Skeletal muscle tissue (tissue), 4 donors: ENCODE measurements around the gene PDIK1L. TPM values are rescaled to one million over a fixed set of nuclear protein-coding genes. Genes with fewer than 3 reads are reported as not detected.

Experiments
- H3K27ac ChIP-seq: one replicate; pipeline ENCODE4 v1.7.0; 2013; ENCODE audit warnings: mild to moderate bottlenecking, low read depth, low read length, inconsistent platforms
- H3K27me3 ChIP-seq, 3 donors: one replicate each; pipeline ENCODE4 v1.7.0; 2013; ENCODE audit warnings: low read length in 3 of 3; ENCODE audit not compliant: control insufficient read depth in 3 of 3, insufficient read depth in 3 of 3
- H3K36me3 ChIP-seq, 3 donors: one replicate each; pipeline ENCODE4 v1.7.0; 2013; ENCODE audit warnings: low read length in 3 of 3; ENCODE audit not compliant: control insufficient read depth in 3 of 3, insufficient read depth in 3 of 3
- H3K4me1 ChIP-seq, 3 donors: one replicate each; pipeline ENCODE4 v1.7.0; 2013; ENCODE audit warnings: low read length in 3 of 3, mild to moderate bottlenecking in 3 of 3; ENCODE audit not compliant: control insufficient read depth in 3 of 3, insufficient read depth in 3 of 3
- H3K4me3 ChIP-seq, 3 donors: one replicate each; pipeline ENCODE4 v1.7.0; 2013; ENCODE audit warnings: low read length in 3 of 3
- H3K9ac ChIP-seq, 3 donors: one replicate each; pipeline ENCODE4 v1.7.0; 2013; ENCODE audit warnings: low read length in 3 of 3, mild to moderate bottlenecking in 3 of 3, moderate library complexity in 2 of 3, low read depth in 1 of 3
- H3K9me3 ChIP-seq, 3 donors: one replicate each; pipeline ENCODE4 v1.7.0; 2013; ENCODE audit warnings: low read length in 3 of 3; ENCODE audit not compliant: control insufficient read depth in 3 of 3
- total RNA-seq: library from RNA; depleted of rRNA; stranded (reverse); fragments of >200 nt; gene quantifications from one replicate; pipeline ENCODE4 v1.2.3, GENCODE V29; 2014
- donor health status: Osteomylitis.

Gene PDIK1L
- total RNA-seq, 1 donor from 2014 or later, result 7.8 TPM

DNA sequence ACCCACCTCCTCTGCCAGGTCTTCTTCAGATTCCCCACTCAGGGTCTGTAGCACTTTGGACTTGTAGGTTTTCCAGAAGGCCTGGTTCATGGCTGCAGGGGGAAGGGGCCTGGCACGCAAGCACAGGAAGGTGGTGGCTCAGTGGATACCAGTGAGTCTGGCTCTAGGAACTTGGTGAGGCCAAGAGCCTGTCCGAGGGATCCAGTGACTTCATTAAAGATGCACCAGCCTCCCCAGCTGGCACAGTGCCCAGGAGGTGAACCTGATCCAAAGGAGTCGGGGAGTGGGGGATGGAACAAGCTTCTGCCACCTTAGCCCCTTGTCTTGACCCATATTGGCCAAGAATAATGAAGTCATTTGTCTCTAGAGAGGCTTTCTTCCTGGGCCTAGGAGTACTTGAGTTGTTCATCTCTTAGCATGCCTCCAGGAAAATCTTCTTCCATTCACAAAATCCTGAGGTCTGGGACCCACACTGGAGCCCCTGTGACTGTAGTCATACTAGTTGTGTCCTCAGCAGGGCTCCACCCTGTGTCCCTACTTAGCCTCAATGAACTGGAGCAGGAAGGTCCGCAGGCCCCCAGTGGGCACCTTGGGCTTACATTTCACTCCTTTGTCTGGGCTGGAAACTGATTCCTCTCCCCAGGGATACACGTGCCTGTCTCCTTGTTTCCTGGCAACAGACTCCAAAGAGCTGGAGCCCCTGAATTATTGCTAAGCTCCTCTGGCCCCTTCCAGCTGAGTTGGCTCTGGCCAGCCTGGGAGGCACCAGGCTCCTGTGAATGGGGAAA lies 57.0 kb downstream of the PDIK1L start, which contains the start of gene C1orf232:
Gene C1orf232 (minus strand): TSS at position 554 of the 788 bp plus-strand sequence. CDS start 464 bp downstream, at position 90.
- H3K4me3 ChIP-seq, result peak within 1 kb of the TSS; percentile 74 to 91 (median 85)
- H3K36me3 ChIP-seq, result peaks cover 0 to 9% (median 5%) of the 10 kb centered on the region in 3 donors
- no peaks in the 10 kb centered on the region for H3K9me3 ChIP-seq
- H3K9ac ChIP-seq, result peak within 1 kb of the TSS; percentile 87 to 98 (median 94)
- H3K4me1 ChIP-seq, result peaks cover 31 to 41% (median 34%) of the 10 kb centered on the region in 3 donors
- H3K27ac ChIP-seq, result peak within 1 kb of the TSS; percentile 92
- H3K27me3 ChIP-seq, result no peaks in the 10 kb centered on the region

DNA sequence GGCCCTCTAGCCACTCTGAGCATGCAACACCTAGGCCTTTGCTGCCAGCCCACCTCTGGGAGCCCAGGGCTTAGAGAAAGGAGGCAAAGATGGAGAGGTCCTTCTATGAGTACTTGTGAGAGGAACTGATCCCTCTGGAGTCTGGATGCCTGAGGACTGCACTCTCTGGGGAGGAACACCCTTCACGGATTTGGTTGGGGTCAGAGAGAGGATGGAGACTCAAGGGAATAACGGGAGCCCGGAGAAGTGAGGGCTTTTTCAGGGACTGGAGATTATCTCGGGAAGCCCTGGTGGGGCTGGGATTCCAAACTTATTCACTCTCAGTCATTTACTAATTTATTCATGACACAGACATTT lies 57.6 kb downstream of the PDIK1L start:
- H3K9me3 ChIP-seq, result no peaks in the 10 kb centered on the region
- H3K27ac ChIP-seq, result peak overlapping the region; percentile 92
- peak overlapping the region; percentile 51 to 98 (median 94) for H3K9ac ChIP-seq
- no peaks in the 10 kb centered on the region for H3K27me3 ChIP-seq
- H3K4me3 ChIP-seq, result peak overlapping the region in 2 of 3 donors; percentile 74 to 91
- H3K36me3 ChIP-seq, result peaks cover 0 to 9% (median 5%) of the 10 kb centered on the region in 3 donors
- H3K4me1 ChIP-seq, result peaks cover 26 to 37% (median 29%) of the 10 kb centered on the region in 3 donors

DNA sequence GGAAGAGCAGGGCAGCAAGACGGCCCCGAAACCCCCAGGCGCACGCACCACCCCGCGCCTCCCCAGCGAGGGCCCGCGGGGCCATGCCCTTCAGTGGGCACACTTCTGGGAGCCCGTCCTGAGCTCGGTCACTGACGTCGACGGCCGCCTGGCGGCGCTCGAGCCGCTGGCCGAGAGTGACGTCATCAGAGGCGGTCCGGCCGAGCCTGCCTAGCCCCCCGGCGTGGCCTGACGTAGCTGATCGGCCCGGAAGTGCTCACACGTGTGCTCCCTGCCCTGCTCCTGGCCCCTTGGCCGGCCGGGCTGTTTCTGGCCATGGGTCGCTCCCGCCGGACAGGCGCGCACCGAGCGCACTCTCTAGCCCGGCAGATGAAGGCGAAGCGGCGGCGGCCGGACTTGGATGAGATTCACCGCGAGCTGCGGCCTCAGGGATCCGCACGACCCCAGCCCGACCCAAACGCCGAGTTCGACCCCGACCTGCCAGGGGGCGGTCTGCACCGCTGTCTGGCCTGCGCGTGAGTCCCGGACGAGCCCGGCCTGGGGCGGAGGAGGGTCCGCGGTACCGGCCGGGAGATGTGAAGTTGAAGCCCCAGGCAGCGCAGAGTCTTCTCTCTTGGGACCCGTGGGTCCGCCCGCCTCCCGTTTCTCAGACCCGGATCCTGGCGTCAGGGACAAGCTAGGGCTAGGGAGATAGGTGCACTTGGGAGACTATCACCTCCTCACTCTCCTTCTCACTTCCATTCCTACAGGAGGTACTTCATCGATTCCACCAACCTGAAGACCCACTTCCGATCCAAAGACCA lies 58.2 kb downstream of the PDIK1L start, which contains the start of gene ZNF593:
Gene ZNF593 (plus strand): TSS at position 240 of the 803 bp plus-strand sequence. CDS start 76 bp downstream, at position 316.
- H3K4me1 ChIP-seq, result peaks cover 24 to 32% (median 26%) of the 10 kb centered on the region in 3 donors
- H3K27me3 ChIP-seq, result no peaks in the 10 kb centered on the region
- no peaks in the 10 kb centered on the region for H3K9me3 ChIP-seq
- peak within 1 kb of the TSS; percentile 74 to 91 (median 85) for H3K4me3 ChIP-seq
- H3K9ac ChIP-seq, result peak within 1 kb of the TSS; percentile 87 to 98 (median 94)
- H3K36me3 ChIP-seq, result peaks cover 0 to 9% (median 5%) of the 10 kb centered on the region in 3 donors
- peak within 1 kb of the TSS; percentile 92 for H3K27ac ChIP-seq

DNA sequence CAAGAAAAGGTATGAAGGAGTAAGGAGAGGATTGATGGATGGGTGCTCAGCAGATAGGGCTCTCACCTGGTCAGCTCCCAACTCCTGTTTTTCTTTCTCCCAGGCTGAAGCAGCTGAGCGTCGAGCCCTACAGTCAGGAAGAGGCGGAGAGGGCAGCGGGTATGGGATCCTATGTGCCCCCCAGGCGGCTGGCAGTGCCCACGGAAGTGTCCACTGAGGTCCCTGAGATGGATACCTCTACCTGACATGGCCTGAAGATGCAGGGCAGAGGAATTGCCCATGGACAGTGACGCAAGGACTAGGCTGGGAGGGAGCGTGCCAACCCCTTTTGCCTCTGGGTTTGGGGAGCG lies 58.8 kb downstream of the PDIK1L start:
- Histone ChIP-seq H3K36me3 (peaks cover 0 to 9% (median 5%) of the 10 kb centered on the region in 3 donors), H3K9me3 (no peaks in the 10 kb centered on the region), H3K27me3 (no peaks in the 10 kb centered on the region), H3K4me3 (peak overlapping the region; percentile 74 to 91 (median 85)), H3K4me1 (peaks cover 24 to 32% (median 26%) of the 10 kb centered on the region in 3 donors), H3K9ac (peak overlapping the region; percentile 87 to 98 (median 94)), H3K27ac (peak overlapping the region; percentile 92)

DNA sequence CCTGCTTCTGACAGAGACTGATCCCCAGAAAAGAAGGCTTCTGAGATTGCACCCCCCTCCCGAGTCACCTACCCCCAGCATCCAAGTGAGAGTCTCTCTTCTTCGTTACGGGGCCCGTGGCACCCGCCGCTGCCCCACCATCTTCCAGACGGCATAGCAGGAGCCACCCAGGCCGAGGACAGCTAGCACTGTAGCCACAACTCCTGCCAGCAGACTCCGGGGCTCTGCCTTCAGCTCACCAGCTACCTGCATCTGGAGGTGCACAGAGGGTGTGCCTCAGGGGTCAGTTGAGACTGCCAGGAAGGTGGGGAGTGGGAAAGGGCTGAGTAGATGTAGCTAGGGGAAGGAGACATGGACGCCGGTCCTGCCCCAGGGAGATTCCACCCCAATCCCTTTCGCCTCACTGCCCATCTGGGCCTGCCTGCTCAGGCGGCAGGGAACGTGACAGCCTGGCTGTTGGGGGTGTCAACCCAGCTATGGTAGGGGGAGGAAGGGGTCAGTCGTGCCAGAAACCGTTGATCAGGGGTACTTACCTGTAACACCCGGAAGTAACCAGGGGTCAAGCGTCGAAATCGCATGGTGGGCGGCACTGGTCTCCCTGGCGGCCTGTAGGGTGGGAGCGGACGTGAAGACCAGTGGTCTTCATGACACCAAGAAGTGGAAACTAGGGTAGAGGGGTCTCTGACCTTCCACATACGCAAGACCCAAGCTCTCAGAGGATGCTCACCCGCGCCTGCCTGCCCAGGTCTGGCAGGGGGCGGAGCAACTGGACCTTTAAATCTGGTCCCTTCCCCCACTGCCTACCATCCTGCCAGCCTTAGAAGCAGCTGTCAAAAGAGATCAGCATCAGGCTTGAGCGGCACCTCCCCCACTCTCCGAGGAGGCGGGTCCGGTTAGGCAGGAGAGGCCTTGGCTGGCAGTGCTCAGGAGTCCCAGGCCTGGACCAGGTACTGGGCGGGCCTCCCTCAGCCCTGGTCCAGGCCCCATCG lies 59.8 kb downstream of the PDIK1L start, which contains the start of gene ZNF593OS:
Gene ZNF593OS (minus strand): TSS at position 749 of the 989 bp plus-strand sequence. CDS start 171 bp downstream, at position 578.
- H3K4me3 ChIP-seq, result peak within 1 kb of the TSS; percentile 74 to 91 (median 85)

More for the DNA sequence above, 59.8 kb downstream of the PDIK1L start, which contains the start of gene ZNF593OS:
- H3K9me3 ChIP-seq, result no peaks in the 10 kb centered on the region
- H3K36me3 ChIP-seq, result peaks cover 0 to 9% (median 5%) of the 10 kb centered on the region in 3 donors
- H3K9ac ChIP-seq, result peak within 1 kb of the TSS; percentile 30 to 98 (median 94)
- H3K27ac ChIP-seq, result peak within 1 kb of the TSS; percentile 92
- H3K27me3 ChIP-seq, result no peaks in the 10 kb centered on the region
- H3K4me1 ChIP-seq, result peaks cover 24 to 32% (median 26%) of the 10 kb centered on the region in 3 donors

Other genes starting within 250 kb of the PDIK1L start
- 7.3 TPM for gene PAQR7, start 236.1 kb upstream of the PDIK1L start, total RNA-seq
- 90.3 TPM for gene STMN1, start 205.4 kb upstream of the PDIK1L start, total RNA-seq
- gene PAFAH2, start 113.8 kb upstream of the PDIK1L start, total RNA-seq, result 33.9 TPM
- gene EXTL1, start 90.0 kb upstream of the PDIK1L start, total RNA-seq, result 0.52 TPM
- gene SLC30A2, start 65.7 kb upstream of the PDIK1L start, total RNA-seq, result under 0.01 TPM
- gene TRIM63, start 44.2 kb upstream of the PDIK1L start, total RNA-seq, result 30.3 TPM
- 1.0 TPM for gene FAM110D, start 47.3 kb downstream of the PDIK1L start, total RNA-seq
- not detected for gene C1orf232, start 57.1 kb downstream of the PDIK1L start, total RNA-seq
- 21.9 TPM for gene ZNF593, start 58.1 kb downstream of the PDIK1L start, total RNA-seq
- gene ZNF593OS, start 60.0 kb downstream of the PDIK1L start, total RNA-seq, result not detected
- gene CNKSR1, start 65.7 kb downstream of the PDIK1L start, total RNA-seq, result not detected
- gene CATSPER4, start 78.8 kb downstream of the PDIK1L start, total RNA-seq, result not detected
- 25.1 TPM for gene CEP85, start 122.4 kb downstream of the PDIK1L start, total RNA-seq
- gene SH3BGRL3, start 168.3 kb downstream of the PDIK1L start, total RNA-seq, result 4.2 TPM
- gene UBXN11, start 194.8 kb downstream of the PDIK1L start, total RNA-seq, result 2.1 TPM
- not detected for gene CD52, start 206.1 kb downstream of the PDIK1L start, total RNA-seq
- gene CRYBG2, start 242.3 kb downstream of the PDIK1L start, total RNA-seq, result not detected